ENCODE measurements around the gene TBC1D19. TPM values are rescaled to one million over a fixed set of nuclear protein-coding genes. Genes with fewer than 3 reads are reported as not detected.
"Not testable (repeated sequence)": the region's sequence is repeated elsewhere in the genome, so short reads cannot be mapped to it uniquely, and the experiment has no call there.

Gene TBC1D19
- total RNA-seq, 1 donor: 67.1 TPM

DNA sequence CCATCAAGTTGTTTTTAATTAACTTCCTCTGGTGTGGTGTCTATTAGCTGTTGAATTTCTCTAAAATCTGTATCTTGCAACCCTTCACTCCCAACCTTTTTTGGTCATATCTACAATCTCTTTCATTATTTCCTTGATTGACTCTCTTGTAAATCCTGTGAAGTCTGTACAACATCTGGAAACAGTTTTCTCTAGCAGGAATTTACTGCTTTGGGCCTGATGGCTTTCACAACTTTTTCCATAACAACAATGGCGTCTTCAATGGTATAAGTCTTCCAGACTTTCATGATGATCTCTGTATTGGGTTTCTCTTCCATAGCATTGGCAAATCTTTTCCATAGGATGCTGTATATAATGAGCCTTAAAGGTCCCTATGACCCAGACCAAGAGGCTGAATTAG lies 49.0 kb downstream of the TBC1D19 start:
- no peak overlapping the region for H3K4me3 ChIP-seq (ENCODE audit: low read depth, low read length)
- DNase-seq (ENCODE audit: low read depth): no peak
- TF ChIP-seq, protein P1, sequence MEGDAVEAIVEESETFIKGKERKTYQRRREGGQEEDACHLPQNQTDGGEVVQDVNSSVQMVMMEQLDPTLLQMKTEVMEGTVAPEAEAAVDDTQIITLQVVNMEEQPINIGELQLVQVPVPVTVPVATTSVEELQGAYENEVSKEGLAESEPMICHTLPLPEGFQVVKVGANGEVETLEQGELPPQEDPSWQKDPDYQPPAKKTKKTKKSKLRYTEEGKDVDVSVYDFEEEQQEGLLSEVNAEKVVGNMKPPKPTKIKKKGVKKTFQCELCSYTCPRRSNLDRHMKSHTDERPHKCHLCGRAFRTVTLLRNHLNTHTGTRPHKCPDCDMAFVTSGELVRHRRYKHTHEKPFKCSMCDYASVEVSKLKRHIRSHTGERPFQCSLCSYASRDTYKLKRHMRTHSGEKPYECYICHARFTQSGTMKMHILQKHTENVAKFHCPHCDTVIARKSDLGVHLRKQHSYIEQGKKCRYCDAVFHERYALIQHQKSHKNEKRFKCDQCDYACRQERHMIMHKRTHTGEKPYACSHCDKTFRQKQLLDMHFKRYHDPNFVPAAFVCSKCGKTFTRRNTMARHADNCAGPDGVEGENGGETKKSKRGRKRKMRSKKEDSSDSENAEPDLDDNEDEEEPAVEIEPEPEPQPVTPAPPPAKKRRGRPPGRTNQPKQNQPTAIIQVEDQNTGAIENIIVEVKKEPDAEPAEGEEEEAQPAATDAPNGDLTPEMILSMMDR (IDR thresholded peaks at IDR 0.05; ENCODE audit: insufficient read depth, low read length): no peak

DNA sequence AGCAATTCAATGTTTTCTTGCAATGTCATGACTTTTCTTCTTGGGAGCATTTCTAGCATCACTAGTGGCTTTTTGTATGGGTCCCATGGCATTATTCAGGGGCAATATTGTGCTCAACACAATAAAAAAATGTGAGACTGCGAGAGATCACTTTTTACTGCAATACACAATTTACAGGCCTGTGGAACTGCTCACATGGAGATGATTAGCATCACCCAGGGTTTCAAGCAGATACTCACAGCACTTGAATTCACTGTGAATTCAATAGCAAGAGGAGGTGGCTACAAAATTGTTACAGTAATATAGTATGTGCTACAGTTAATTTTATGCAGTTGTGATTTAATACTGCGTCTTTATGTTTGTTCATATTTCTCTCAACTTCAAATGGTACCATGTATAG lies 50.4 kb downstream of the TBC1D19 start:
- TF ChIP-seq, protein P1 (IDR thresholded peaks at IDR 0.05; ENCODE audit: insufficient read depth, low read length): no peak
- no peak for DNase-seq (ENCODE audit: low read depth)

DNA sequence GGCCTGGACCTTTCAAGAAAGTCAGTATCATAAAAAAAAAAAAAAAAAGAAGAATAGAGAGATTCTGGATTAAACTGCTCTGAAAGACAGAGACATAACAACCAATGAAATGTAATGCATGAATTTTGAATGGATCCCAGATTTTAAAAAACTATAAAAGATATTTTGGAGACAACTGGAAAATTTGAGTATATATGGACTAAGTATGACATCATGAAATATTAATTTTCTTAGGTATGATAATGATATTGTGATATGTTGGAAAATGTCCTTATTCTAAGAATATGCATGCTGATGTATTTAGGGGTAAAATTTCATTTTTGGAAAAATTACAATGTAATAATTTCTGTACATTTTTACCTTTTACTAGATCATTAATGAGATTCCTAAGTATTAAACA lies 52.6 kb downstream of the TBC1D19 start:
- TF ChIP-seq, protein P1 (IDR thresholded peaks at IDR 0.05; ENCODE audit: insufficient read depth, low read length): no peak
- DNase-seq (ENCODE audit: low read depth): no peak
- H3K4me3 ChIP-seq (ENCODE audit: low read depth, low read length): no peak overlapping the region

More for the DNA sequence above, 50.4 kb downstream of the TBC1D19 start:
- H3K4me3 ChIP-seq (ENCODE audit: low read depth, low read length): no peak overlapping the region

DNA sequence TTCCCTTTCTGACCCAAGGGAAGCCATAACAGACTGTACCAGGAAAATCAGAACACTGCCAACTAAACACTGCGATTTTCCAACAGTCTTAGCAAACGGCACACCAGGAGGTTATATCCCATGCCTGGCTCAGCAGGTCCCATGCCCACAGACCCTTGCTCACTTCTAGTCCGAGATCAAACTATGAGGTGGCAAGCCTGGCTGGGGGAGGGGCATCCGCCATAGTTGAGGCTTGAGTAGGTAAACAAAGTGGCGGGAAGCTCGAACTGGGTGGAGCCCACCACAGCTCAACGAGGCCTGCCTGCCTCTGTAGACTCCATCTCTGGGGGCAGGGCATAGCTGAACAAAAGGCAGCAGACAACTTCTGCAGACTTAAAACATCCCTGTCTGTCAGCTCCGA lies 56.8 kb downstream of the TBC1D19 start:
- not testable (repeated sequence) for DNase-seq (ENCODE audit: low read depth); H3K4me3 ChIP-seq (ENCODE audit: low read depth, low read length)

DNA sequence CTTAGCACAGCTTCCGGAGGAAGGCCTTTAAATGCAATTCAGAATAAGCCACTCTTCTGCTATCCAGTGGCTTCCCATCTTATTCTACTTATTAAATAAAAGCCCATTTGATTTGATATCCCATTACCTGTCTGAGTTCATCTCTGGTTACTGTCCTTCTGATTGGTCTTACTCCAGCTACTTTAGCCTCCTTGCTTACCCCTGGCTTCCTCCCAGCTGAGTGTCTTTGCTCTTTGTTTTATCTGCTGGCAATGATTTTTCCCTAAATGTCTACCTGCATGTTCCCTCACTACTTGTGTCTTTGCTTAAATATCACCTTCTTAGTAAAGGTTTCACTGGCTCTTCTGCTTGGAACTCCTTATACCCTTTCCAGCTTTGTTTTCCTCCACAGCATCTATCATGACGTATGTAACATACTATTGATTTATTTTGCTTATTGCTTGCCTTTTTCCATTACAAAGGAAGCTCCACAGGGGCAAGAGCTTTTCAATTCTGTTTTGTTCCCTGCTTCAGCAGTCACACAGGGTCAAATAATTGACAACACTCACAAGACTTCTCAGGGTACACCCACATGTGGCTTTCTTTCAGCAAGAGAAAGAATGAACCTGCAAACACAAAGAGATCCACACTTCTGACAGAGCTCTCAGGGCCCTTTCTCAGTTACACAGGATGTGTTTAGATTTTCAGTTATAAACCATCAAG lies 63.8 kb downstream of the TBC1D19 start:
- no peak overlapping the region for H3K4me3 ChIP-seq (ENCODE audit: low read depth, low read length)
- TF ChIP-seq, protein P1 (IDR thresholded peaks at IDR 0.05; ENCODE audit: insufficient read depth, low read length): no peak
- DNase-seq (ENCODE audit: low read depth): no peak

DNA sequence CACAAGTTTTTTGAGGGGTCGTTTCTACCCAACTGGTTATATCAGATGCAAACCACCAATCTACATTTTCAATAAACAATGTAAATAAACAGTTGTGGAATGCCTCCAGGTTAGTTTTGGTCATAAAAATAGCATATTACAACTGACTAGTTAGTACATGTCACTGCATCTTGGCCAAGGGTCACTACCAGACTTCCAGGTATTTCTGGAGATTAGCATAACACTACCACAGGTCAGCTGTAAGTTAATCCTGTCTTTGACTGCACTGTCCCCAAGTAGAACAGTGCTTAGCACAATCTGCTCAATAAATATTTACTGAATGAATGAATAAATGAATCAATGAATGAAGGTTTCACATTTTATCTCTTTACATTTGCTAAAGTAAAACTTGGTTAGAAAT lies 64.4 kb downstream of the TBC1D19 start:
- no peak overlapping the region for H3K4me3 ChIP-seq (ENCODE audit: low read depth, low read length)
- DNase-seq (ENCODE audit: low read depth): no peak
- TF ChIP-seq, protein P1 (IDR thresholded peaks at IDR 0.05; ENCODE audit: insufficient read depth, low read length): no peak

DNA sequence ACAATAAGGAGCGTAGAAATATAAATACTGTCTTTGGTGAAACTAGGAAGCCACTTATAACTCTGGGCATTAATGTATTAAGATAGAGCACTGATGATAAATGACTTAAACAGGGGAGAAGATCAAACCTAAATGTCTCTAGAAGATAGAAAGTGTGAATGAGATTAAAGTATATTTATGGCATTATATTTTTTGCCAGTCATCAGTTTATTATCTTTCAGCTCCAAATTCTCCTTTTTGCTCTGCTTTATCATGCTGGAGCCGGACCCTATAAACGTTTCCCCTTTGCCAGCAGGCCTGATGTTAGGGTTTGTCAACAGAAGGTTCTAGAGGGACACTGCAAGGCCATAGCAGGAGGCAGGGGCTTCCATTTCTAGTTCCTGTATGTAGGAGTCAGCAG lies 76.4 kb downstream of the TBC1D19 start:
- TF ChIP-seq, protein P1 (IDR thresholded peaks at IDR 0.05; ENCODE audit: insufficient read depth, low read length): no peak
- DNase-seq (ENCODE audit: low read depth): no peak
- no peak overlapping the region for H3K4me3 ChIP-seq (ENCODE audit: low read depth, low read length)

All from fibroblast of the aortic adventitia (primary cell).